ENCODE results near the gene LGALS1.

- no peak for TF ChIP-seq EZH2 (optimal IDR thresholded peaks at IDR 0.05; ENCODE audit: low read depth, low read length)
- TF ChIP-seq CTCF (IDR thresholded peaks at IDR 0.05; ENCODE audit: low read length), result no peak
These were observed 36.1 kb downstream of the LGALS1 start for GRCh38 chr22:37711490-37711889.

All from MM.1S (cell line).